ENCODE results near the gene F3. TPM values are rescaled to one million over a fixed set of nuclear protein-coding genes. Genes with fewer than 3 reads are reported as not detected.

Gene F3
- total RNA-seq, 2 experiments from 2014 or later = not detected

GRCh38 chr1:94526152-94526980 is 15.2 kb downstream of the F3 start:
- Mint-ChIP-seq H3K27me3 (no peaks in the 10 kb centered on the region), H3K27ac (no peak overlapping the region), H3K36me3 (ENCODE audit: low read depth) (no peaks in the 10 kb centered on the region), H3K9me3 (no peaks in the 10 kb centered on the region), H3K4me3 (no peak overlapping the region), H3K4me1 (ENCODE audit: low read depth) (no peaks in the 10 kb centered on the region)
- Histone ChIP-seq H3K4me3 (ENCODE audit: low read length) (no peak overlapping the region), H3K27me3 (ENCODE audit: control insufficient read depth in 1 of 2, insufficient read depth in 2 of 2, low read length in 2 of 2) (no peaks in the 10 kb centered on the region), H3K9me3 (ENCODE audit: control insufficient read depth in 1 of 2, insufficient read depth in 1 of 2, low read length in 2 of 2) (no peaks in the 10 kb centered on the region), H3K36me3 (ENCODE audit: insufficient read depth, low read length) (no peaks in the 10 kb centered on the region), H3K4me1 (ENCODE audit: insufficient read depth, low read length) (no peaks in the 10 kb centered on the region), H3K27ac (ENCODE audit: low read depth in 1 of 2, low read length in 2 of 2) (no peak overlapping the region)
- TF ChIP-seq CTCF (IDR thresholded peaks at IDR 0.05) = no peak
- CTCF ChIA-PET = no interaction called here
- POLR2A ChIA-PET = no interaction called here
- DNase-seq (no peak), ATAC-seq (ENCODE audit: poor library complexity) (no peak)
- intact Hi-C loops (cut with DNase I, micrococcal nuclease) = no loop called here

GRCh38 chr1:94524531-94524930 is 17.0 kb downstream of the F3 start:
- no peaks in the 10 kb centered on the region for H3K4me1 Mint-ChIP-seq (ENCODE audit: low read depth)
- Histone ChIP-seq H3K4me1 (ENCODE audit: insufficient read depth, low read length) (no peaks in the 10 kb centered on the region), H3K4me3 (ENCODE audit: low read length) (no peak overlapping the region), H3K36me3 (ENCODE audit: insufficient read depth, low read length) (no peaks in the 10 kb centered on the region), H3K27me3 (ENCODE audit: control insufficient read depth in 1 of 2, insufficient read depth in 2 of 2, low read length in 2 of 2) (no peaks in the 10 kb centered on the region), H3K9me3 (ENCODE audit: control insufficient read depth in 1 of 2, insufficient read depth in 1 of 2, low read length in 2 of 2) (no peaks in the 10 kb centered on the region), H3K27ac (ENCODE audit: low read depth in 1 of 2, low read length in 2 of 2) (no peak overlapping the region)
- H3K36me3 Mint-ChIP-seq (ENCODE audit: low read depth) = peaks cover 7% of the 10 kb centered on the region
- DNase-seq (no peak), ATAC-seq (ENCODE audit: poor library complexity) (no peak)
- no peak for TF ChIP-seq CTCF (IDR thresholded peaks at IDR 0.05)
- CTCF ChIA-PET = no interaction called here
- H3K27me3 Mint-ChIP-seq = no peaks in the 10 kb centered on the region
- POLR2A ChIA-PET = no interaction called here
- H3K27ac Mint-ChIP-seq = no peak overlapping the region
- no peak overlapping the region for H3K4me3 Mint-ChIP-seq
- intact Hi-C loops (cut with DNase I, micrococcal nuclease) = no loop called here
- H3K9me3 Mint-ChIP-seq = no peaks in the 10 kb centered on the region

- POLR2A ChIA-PET = no interaction called here
- H3K27me3 Mint-ChIP-seq = no peaks in the 10 kb centered on the region
- CTCF ChIA-PET = no interaction called here
- Histone ChIP-seq H3K4me3 (ENCODE audit: low read length) (no peak overlapping the region), H3K27ac (ENCODE audit: low read depth in 1 of 2, low read length in 2 of 2) (no peak overlapping the region), H3K36me3 (ENCODE audit: insufficient read depth, low read length) (peaks cover 3% of the 10 kb centered on the region), H3K27me3 (ENCODE audit: control insufficient read depth in 1 of 2, insufficient read depth in 2 of 2, low read length in 2 of 2) (no peaks in the 10 kb centered on the region), H3K4me1 (ENCODE audit: insufficient read depth, low read length) (no peaks in the 10 kb centered on the region), H3K9me3 (ENCODE audit: control insufficient read depth in 1 of 2, insufficient read depth in 1 of 2, low read length in 2 of 2) (no peaks in the 10 kb centered on the region)
- no peak for DNase-seq
- intact Hi-C loops (cut with DNase I, micrococcal nuclease) = no loop called here
- H3K27ac Mint-ChIP-seq = no peak overlapping the region
- H3K9me3 Mint-ChIP-seq = no peaks in the 10 kb centered on the region
- no peak for TF ChIP-seq CTCF (IDR thresholded peaks at IDR 0.05)
- H3K36me3 Mint-ChIP-seq (ENCODE audit: low read depth) = peaks cover 24% of the 10 kb centered on the region
- H3K4me3 Mint-ChIP-seq = no peak overlapping the region
- H3K4me1 Mint-ChIP-seq (ENCODE audit: low read depth) = no peaks in the 10 kb centered on the region
- no peak for ATAC-seq (ENCODE audit: poor library complexity)
Observed at GRCh38 chr1:94522304-94522703, 19.3 kb downstream of the F3 start.

Data from CD4-positive, alpha-beta T cell (primary cell).